GM12875 (cell line): ENCODE measurements around the gene CYP11A1.
A peak's percentile ranks its signal among the peaks of the same experiment; 100 is the strongest.

ENCODE experiments used
- H3K4me3 ChIP-seq: one replicate; pipeline ENCODE4 v1.5.1; 2011; ENCODE audit warnings: low read depth, low read length, control low read depth
- TF ChIP-seq, protein P1 (sequence below): IDR thresholded peaks from 2 replicates; pipeline ENCODE4 v1.5.1; 2011; ENCODE audit warnings: low read depth, mild to moderate bottlenecking, control low read depth, inconsistent platforms, low read length, moderate library complexity, borderline replicate concordance; ENCODE audit not compliant: insufficient read depth

The CYP11A1 gene

DNA sequence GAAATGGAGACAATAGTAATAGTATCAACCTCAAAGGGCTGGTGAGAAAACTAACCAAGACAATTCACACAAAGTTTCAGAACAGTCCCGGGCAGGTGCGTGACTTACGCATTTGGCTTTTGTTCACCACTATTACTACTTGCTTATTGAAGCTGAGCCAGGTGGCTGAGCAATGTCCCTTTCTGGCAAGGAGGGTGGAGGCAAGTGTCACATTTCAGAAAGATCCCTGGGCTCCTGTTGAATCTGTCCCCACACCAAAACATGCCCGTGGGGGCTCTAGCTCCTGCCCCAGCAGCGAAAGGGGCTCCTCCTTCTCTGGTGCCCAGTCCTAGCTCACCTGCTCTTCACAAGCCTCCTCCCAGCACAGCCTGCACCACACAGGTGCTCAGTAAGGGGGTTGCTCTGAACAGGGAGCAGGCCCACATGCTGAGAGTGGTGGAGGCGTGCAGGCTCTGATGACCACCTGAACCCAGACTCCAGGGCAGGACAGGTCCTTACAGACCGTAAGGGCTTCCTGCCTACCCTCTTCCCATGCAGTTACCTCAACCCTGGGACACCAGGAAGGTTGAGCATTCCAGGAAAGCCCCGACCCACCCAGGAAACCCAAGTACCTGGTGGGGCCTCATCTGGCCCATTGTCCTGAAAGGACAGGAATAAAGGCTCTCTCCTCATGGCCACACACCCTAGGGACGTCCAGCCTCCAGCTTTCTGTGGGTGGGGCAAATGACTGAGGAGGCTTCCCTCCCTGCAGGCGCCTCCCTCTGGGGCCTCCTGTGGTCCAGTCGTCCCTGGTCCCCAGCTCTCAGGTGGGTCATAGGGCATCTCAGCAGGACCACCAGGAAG is 33.7 kb upstream of the CYP11A1 start:
- TF ChIP-seq, protein P1, sequence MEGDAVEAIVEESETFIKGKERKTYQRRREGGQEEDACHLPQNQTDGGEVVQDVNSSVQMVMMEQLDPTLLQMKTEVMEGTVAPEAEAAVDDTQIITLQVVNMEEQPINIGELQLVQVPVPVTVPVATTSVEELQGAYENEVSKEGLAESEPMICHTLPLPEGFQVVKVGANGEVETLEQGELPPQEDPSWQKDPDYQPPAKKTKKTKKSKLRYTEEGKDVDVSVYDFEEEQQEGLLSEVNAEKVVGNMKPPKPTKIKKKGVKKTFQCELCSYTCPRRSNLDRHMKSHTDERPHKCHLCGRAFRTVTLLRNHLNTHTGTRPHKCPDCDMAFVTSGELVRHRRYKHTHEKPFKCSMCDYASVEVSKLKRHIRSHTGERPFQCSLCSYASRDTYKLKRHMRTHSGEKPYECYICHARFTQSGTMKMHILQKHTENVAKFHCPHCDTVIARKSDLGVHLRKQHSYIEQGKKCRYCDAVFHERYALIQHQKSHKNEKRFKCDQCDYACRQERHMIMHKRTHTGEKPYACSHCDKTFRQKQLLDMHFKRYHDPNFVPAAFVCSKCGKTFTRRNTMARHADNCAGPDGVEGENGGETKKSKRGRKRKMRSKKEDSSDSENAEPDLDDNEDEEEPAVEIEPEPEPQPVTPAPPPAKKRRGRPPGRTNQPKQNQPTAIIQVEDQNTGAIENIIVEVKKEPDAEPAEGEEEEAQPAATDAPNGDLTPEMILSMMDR, result no peak
- H3K4me3 ChIP-seq, result peak overlapping the region; percentile 40

DNA sequence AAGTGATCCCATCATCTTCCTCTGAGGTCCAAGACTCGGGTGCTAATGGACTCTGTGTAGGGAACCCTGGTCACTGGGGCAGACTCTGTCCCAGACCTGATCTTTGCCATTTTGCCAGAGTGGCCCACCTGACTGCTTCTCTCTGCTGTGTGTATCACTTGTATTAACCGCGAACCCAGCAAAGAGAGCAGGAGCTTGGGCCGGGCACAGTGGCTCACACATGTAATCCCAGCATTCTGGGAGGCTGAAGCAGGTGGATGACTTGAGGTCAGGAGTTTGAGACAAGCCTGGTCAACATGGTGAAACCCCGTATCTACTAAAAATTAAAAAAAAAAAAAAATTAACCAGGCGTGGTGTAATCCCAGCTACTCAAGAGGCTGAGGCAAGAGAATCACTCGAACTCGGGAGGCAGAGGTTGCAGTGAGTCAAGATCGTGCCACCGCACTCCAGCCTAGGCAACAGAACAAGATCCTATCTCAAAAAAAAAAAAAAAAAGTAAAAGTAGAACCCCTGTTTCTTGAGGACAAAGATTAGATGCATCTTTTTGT is 32.9 kb upstream of the CYP11A1 start:
- H3K4me3 ChIP-seq, result peak overlapping the region; percentile 47

DNA sequence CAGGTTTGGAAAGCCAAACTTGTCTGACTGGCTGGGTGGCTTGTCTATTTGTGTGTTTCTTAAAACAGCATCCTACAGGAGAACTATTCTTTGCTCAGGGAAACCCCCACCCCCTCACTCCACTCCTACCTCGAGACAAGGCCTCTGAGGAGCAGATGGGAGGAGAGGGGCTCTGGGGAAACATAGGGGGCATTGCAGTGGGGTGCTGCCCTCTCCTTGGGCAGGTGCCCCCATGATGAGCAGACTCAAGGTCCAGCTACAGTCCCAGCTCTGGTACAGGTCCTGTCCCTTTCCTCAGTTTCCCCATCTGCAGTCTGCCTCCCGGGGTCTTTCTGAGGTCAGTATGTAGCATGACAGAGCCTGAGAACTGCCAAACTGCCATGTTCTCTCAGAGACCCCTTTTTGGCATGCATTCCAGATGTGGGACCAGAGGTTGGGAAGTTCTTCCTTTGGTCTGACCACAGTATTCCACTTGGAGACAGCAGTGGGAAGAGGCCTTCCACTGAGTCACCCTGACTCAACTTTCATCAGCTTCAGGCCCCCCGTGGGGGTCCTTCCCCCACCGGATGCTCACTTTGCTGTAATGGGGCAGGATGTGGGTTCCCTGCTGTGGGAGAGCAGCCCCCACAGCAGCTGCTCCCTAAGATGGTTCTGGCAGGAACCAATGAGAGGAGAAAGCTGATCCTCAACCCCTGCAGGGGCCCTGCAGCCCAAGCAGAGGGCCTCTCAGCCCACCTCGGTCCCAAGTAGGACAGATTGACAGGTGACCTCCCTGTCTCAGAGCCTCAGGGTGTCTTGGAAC is 32.3 kb upstream of the CYP11A1 start:
- H3K4me3 ChIP-seq, result peak overlapping the region; percentile 47
- TF ChIP-seq, protein P1, result no peak

More for the DNA sequence above, 32.9 kb upstream of the CYP11A1 start:
- TF ChIP-seq, protein P1, result no peak

DNA sequence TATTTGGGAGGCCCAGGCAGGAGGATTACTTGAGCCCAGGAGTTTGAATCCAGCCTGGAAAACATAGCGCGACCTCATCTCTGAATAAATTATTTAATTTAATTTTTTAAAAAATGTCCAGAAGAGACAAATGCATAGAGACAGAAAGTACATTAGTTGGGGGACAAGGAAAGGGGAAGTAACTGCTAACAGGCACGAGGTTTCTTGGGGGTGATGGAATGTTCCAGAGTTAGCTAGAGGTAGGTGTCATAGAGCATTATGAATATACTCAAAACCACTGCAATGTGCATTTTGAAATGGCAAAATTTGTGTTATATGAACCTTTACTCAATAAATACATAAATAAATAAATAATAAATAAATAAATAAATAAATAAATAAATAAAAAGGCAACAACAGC is 31.7 kb upstream of the CYP11A1 start:
- H3K4me3 ChIP-seq, result no peak overlapping the region
- TF ChIP-seq, protein P1, result no peak

DNA sequence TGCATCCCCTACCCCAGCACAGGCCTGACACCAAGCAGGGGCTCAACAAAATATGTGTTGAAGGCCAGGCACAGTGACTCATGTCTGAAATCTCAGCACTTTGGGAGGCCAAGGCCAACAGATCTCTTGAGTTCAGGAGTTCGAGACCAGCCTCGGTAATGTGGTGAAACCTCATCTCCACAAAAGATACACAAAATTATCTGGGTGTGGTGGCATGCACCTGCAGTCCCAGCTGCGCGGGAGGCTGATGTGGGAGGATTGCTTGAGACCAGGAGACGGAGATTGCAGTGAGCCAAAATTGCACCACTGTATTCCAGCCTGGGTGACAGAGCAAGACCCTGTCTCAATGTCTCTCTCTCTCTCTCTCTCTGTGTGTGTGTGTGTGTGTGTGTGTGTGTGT is 30.7 kb upstream of the CYP11A1 start:
- no peak overlapping the region for H3K4me3 ChIP-seq
- TF ChIP-seq, protein P1, result no peak

DNA sequence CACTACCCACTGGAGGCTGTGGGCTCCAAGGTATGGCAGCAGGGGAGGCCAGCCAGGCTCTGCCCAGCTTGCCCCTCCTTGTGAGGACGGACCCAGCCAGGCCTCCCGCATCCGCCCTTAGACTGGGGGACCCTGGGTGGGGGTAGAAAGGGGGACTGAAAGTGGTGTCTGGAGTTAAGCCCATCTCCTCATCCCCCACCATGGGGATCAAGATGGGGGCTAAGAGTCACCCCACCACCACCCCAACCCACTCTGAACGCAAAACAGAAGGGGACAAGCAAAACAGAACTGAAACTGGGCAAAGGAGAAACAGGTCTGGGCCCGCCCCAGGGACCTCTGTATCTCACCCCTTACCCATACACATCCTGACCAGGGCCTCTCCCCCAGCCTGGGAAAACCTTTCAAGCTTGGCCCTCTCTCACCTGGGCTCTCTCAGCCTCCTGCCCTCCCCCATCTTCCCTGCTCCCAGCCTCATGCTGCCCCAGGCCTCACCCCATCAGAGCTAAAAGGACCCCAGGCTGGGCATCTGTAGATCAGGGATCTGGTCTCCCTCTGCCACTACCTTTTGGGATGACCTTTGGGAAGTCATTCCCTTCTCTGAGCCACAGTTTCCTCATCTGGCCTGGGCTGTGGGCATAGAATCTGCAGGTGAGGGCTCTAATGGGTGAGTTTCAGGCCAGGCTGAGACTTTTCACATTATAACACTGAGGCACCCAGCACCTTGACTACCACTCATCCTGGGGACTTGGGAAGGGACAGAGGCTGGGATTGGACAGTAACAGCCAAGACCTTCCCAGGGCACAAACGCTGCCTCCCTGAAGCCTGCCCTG is 30.0 kb upstream of the CYP11A1 start:
- TF ChIP-seq, protein P1, result no peak
- peak overlapping the region; percentile 36 for H3K4me3 ChIP-seq
